ENCODE measurements around the gene MORF4L1.
"Not testable (repeated sequence)": the region's sequence is repeated elsewhere in the genome, so short reads cannot be mapped to it uniquely, and the experiment has no call there.

MORF4L1 gene

GRCh38 chr15:78925956-78926743 lies 53.5 kb downstream of the MORF4L1 start:
- peaks cover 48% of the 10 kb centered on the region; the same call in 1 of the 2 replicates for H3K36me3 ChIP-seq (ENCODE audit: insufficient read depth, low read length)
- no peak overlapping the region for H3K9ac ChIP-seq (ENCODE audit: low read depth, low read length, poor library complexity, severe bottlenecking)

GRCh38 chr15:78927077-78927790 lies 54.5 kb downstream of the MORF4L1 start:
- Histone ChIP-seq H3K9me3 (ENCODE audit: insufficient read depth, low read depth, low read length) (no peaks in the 10 kb centered on the region), H3K9me2 (replicated peaks; ENCODE audit: low read depth, low read length) (no peaks in the 10 kb centered on the region), H3K27me3 (ENCODE audit: insufficient read depth, low read length, poor library complexity, severe bottlenecking) (no peaks in the 10 kb centered on the region), H3K9ac (ENCODE audit: low read depth, low read length, poor library complexity, severe bottlenecking) (no peak overlapping the region), H3K79me2 (ENCODE audit: insufficient read depth, low read length) (no peaks in the 10 kb centered on the region), H2AFZ (ENCODE audit: low read length) (no peak overlapping the region), H3K36me3 (ENCODE audit: insufficient read depth, low read length) (peaks cover 37% of the 10 kb centered on the region; the same call in 1 of the 2 replicates), H3F3A (ENCODE audit: low read depth) (no peaks in the 10 kb centered on the region), H4K20me1 (ENCODE audit: insufficient read depth, low read length, poor library complexity, severe bottlenecking) (no peaks in the 10 kb centered on the region), H3K4me3 (ENCODE audit: low read length, poor library complexity, severe bottlenecking) (no peak overlapping the region), H3K4me1 (ENCODE audit: insufficient read depth, low read length, poor library complexity, severe bottlenecking) (peaks cover 5% of the 10 kb centered on the region), H3K4me2 (ENCODE audit: low read depth, low read length, poor library complexity, severe bottlenecking) (no peak overlapping the region)
- TF ChIP-seq EZH2phosphoT487 (IDR thresholded peaks at IDR 0.05; ENCODE audit: borderline replicate concordance) = no peak
- no peak for TF ChIP-seq CTCF (conservative IDR thresholded peaks at IDR 0.05; ENCODE audit: low read length)

More at GRCh38 chr15:78925956-78926743, 53.5 kb downstream of the MORF4L1 start:
- TF ChIP-seq CTCF (conservative IDR thresholded peaks at IDR 0.05; ENCODE audit: low read length) = no peak
- TF ChIP-seq EZH2phosphoT487 (IDR thresholded peaks at IDR 0.05; ENCODE audit: borderline replicate concordance) = no peak
- H3K4me1 ChIP-seq (ENCODE audit: insufficient read depth, low read length, poor library complexity, severe bottlenecking) = peaks cover 2% of the 10 kb centered on the region
- no peaks in the 10 kb centered on the region for H3K9me3 ChIP-seq (ENCODE audit: insufficient read depth, low read depth, low read length)
- H3K4me2 ChIP-seq (ENCODE audit: low read depth, low read length, poor library complexity, severe bottlenecking) = no peak overlapping the region
- no peak overlapping the region for H3K4me3 ChIP-seq (ENCODE audit: low read length, poor library complexity, severe bottlenecking)
- no peaks in the 10 kb centered on the region for H3K79me2 ChIP-seq (ENCODE audit: insufficient read depth, low read length)
- H3K9me2 ChIP-seq (replicated peaks; ENCODE audit: low read depth, low read length) = no peaks in the 10 kb centered on the region
- H2AFZ ChIP-seq (ENCODE audit: low read length) = no peak overlapping the region
- H3K27me3 ChIP-seq (ENCODE audit: insufficient read depth, low read length, poor library complexity, severe bottlenecking) = no peaks in the 10 kb centered on the region
- H4K20me1 ChIP-seq (ENCODE audit: insufficient read depth, low read length, poor library complexity, severe bottlenecking) = no peaks in the 10 kb centered on the region
- H3F3A ChIP-seq (ENCODE audit: low read depth) = no peaks in the 10 kb centered on the region

- H3K27me3 ChIP-seq (ENCODE audit: insufficient read depth, low read length, poor library complexity, severe bottlenecking); H4K20me1 ChIP-seq (ENCODE audit: insufficient read depth, low read length, poor library complexity, severe bottlenecking): not testable (repeated sequence)
- peaks cover 27% of the 10 kb centered on the region; the same call in 1 of the 2 replicates for H3K36me3 ChIP-seq (ENCODE audit: insufficient read depth, low read length)
Measured at GRCh38 chr15:78928176-78928575, 55.5 kb downstream of the MORF4L1 start.

More at GRCh38 chr15:78928176-78928575, 55.5 kb downstream of the MORF4L1 start:
- not testable (repeated sequence) for H2AFZ ChIP-seq (ENCODE audit: low read length); H3K9me2 ChIP-seq (replicated peaks; ENCODE audit: low read depth, low read length); H3K9me3 ChIP-seq (ENCODE audit: insufficient read depth, low read depth, low read length); H3K4me2 ChIP-seq (ENCODE audit: low read depth, low read length, poor library complexity, severe bottlenecking); H3K4me3 ChIP-seq (ENCODE audit: low read length, poor library complexity, severe bottlenecking); H3K79me2 ChIP-seq (ENCODE audit: insufficient read depth, low read length); H3K9ac ChIP-seq (ENCODE audit: low read depth, low read length, poor library complexity, severe bottlenecking); H3F3A ChIP-seq (ENCODE audit: low read depth); H3K4me1 ChIP-seq (ENCODE audit: insufficient read depth, low read length, poor library complexity, severe bottlenecking)
